Renal pelvis (tissue), 12 donors: Measurements from ENCODE around the gene PLEK2. TPM values are rescaled to one million over a fixed set of nuclear protein-coding genes. Genes with fewer than 3 reads are reported as not detected.
"Not testable (repeated sequence)": the region's sequence is repeated elsewhere in the genome, so short reads cannot be mapped to it uniquely, and the experiment has no call there.

Source experiments
- DNase-seq: peaks from one replicate; pipeline ENCODE4 v3.0.0-alpha.2; 2013
- long read RNA-seq, 16 experiments: transcript quantifications; one replicate each; lab custom pipeline, GENCODE V29; 2026
- polyA plus RNA-seq, 3 donors: library from polyadenylated mRNA; unstranded; fragments of 120-200 nt; gene quantifications; one replicate each; pipeline ENCODE4 v1.2.1, GENCODE V29; 2013; ENCODE audit not compliant: insufficient read length in 3 of 3

Gene PLEK2
- polyA plus RNA-seq = 1 to 10 TPM; 1.3 to 3.1 (median 2.2) TPM
- long read RNA-seq, donor 1 = 0 reads
- long read RNA-seq, donor 2 = 0 reads
- long read RNA-seq, donor 3, partial matches to known transcripts = 0 of 1 reads
- long read RNA-seq, donor 3, other reads (novel, unspliced or antisense) = 0 of 1 reads
- long read RNA-seq, donor 4 = 0 reads
- long read RNA-seq, donor 5 = 0 reads
- long read RNA-seq, donor 6, partial matches to known transcripts = 0 of 1 reads
- long read RNA-seq, donor 6, other reads (novel, unspliced or antisense) = 0 of 1 reads
- long read RNA-seq, donor 7, partial matches to known transcripts = 0 of 1 reads
- long read RNA-seq, donor 7, other reads (novel, unspliced or antisense) = 0 of 1 reads
- long read RNA-seq, donor 8 = 0 reads
- long read RNA-seq, donor 9 = 0 reads
- long read RNA-seq, donor 10 = 0 reads
- long read RNA-seq, donor 11 = 0 reads
- long read RNA-seq, donor 12, partial matches to known transcripts = 0 of 2 reads
- long read RNA-seq, donor 12, other reads (novel, unspliced or antisense) = 0 of 2 reads
- long read RNA-seq, donor 13, partial matches to known transcripts = 0 of 1 reads
- long read RNA-seq, donor 13, other reads (novel, unspliced or antisense) = 0 of 1 reads
- long read RNA-seq, donor 14 = 0 reads
- long read RNA-seq, donor 15 = 0 reads
- long read RNA-seq, donor 16 = 0 reads

GRCh38 chr14:67411820-67412421, at the start of gene PLEK2:
PLEK2 (minus strand) TSS chr14:67412165; CDS start chr14:67412059, 106 bp downstream.
- no peak for DNase-seq

- no peak for DNase-seq
These were observed 49.5 kb upstream of the PLEK2 start for GRCh38 chr14:67461341-67461985.

GRCh38 chr14:67459336-67459735, 47.4 kb upstream of the PLEK2 start:
- DNase-seq = no peak

GRCh38 chr14:67457782-67458181, 45.8 kb upstream of the PLEK2 start:
- DNase-seq = peak; percentile 55

- DNase-seq = no peak
These were observed 44.8 kb upstream of the PLEK2 start for GRCh38 chr14:67456732-67457131.

GRCh38 chr14:67453575-67454300, 41.8 kb upstream of the PLEK2 start:
- DNase-seq = no peak

- not testable (repeated sequence) for DNase-seq
These were observed 39.7 kb upstream of the PLEK2 start for GRCh38 chr14:67451667-67452066.

- no peak for DNase-seq
These were observed 37.1 kb upstream of the PLEK2 start for GRCh38 chr14:67449096-67449495.

- DNase-seq = no peak
These were observed 35.0 kb upstream of the PLEK2 start for GRCh38 chr14:67447033-67447381.

GRCh38 chr14:67446371-67447032, 34.5 kb upstream of the PLEK2 start:
- DNase-seq = no peak

GRCh38 chr14:67444395-67444794, 32.4 kb upstream of the PLEK2 start:
- DNase-seq = no peak

- DNase-seq = no peak
These were observed 30.4 kb upstream of the PLEK2 start for GRCh38 chr14:67442139-67442906.

- no peak for DNase-seq
These were observed 29.7 kb upstream of the PLEK2 start for GRCh38 chr14:67441672-67442071.

GRCh38 chr14:67441256-67441655, 29.3 kb upstream of the PLEK2 start:
- no peak for DNase-seq

GRCh38 chr14:67440513-67440912, 28.5 kb upstream of the PLEK2 start:
- DNase-seq = no peak

- DNase-seq = no peak
These were observed 27.0 kb upstream of the PLEK2 start for GRCh38 chr14:67438969-67439368.

- no peak for DNase-seq
These were observed 24.3 kb upstream of the PLEK2 start for GRCh38 chr14:67436006-67436866.

- DNase-seq = no peak
These were observed 23.6 kb upstream of the PLEK2 start for GRCh38 chr14:67435603-67436002.

- no peak for DNase-seq
These were observed 20.1 kb upstream of the PLEK2 start for GRCh38 chr14:67432050-67432564.
